Measurements from ENCODE around the gene ANTXR2.

DNA sequence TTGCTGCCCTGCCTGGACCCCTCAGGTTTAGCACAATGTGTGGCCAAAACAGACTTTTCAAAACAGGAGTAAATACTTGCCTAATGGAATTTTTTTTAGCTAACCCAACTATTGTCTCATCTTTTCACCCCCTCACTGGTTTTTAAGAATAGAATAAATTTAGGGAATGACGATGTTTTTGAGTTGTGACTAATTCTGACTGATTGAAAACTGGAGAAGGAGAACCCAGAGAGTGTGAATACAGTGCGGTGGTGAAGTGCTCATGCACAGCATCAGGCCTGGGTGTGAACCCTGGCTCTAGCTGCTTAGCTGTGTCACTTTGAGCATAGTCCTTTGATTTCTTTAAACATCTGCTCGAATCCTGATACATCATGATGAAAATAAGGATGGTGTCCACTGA is 10.5 kb downstream of the ANTXR2 start:
- TF ChIP-seq, protein P1, sequence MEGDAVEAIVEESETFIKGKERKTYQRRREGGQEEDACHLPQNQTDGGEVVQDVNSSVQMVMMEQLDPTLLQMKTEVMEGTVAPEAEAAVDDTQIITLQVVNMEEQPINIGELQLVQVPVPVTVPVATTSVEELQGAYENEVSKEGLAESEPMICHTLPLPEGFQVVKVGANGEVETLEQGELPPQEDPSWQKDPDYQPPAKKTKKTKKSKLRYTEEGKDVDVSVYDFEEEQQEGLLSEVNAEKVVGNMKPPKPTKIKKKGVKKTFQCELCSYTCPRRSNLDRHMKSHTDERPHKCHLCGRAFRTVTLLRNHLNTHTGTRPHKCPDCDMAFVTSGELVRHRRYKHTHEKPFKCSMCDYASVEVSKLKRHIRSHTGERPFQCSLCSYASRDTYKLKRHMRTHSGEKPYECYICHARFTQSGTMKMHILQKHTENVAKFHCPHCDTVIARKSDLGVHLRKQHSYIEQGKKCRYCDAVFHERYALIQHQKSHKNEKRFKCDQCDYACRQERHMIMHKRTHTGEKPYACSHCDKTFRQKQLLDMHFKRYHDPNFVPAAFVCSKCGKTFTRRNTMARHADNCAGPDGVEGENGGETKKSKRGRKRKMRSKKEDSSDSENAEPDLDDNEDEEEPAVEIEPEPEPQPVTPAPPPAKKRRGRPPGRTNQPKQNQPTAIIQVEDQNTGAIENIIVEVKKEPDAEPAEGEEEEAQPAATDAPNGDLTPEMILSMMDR (IDR thresholded peaks at IDR 0.05; ENCODE audit: low read length) = no peak
- TF ChIP-seq EZH2 (optimal IDR thresholded peaks at IDR 0.05; ENCODE audit: low read depth, low read length) = no peak

Data from MM.1S (cell line).